ENCODE measurements around the gene CYP3A7. TPM values are rescaled to one million over a fixed set of nuclear protein-coding genes. Genes with fewer than 3 reads are reported as not detected.
"Not testable (repeated sequence)": the region's sequence is repeated elsewhere in the genome, so short reads cannot be mapped to it uniquely, and the experiment has no call there.

CYP3A7 gene
- total RNA-seq, 2 donors from 2014 or later: 1.3 TPM; not detected in 1

DNA sequence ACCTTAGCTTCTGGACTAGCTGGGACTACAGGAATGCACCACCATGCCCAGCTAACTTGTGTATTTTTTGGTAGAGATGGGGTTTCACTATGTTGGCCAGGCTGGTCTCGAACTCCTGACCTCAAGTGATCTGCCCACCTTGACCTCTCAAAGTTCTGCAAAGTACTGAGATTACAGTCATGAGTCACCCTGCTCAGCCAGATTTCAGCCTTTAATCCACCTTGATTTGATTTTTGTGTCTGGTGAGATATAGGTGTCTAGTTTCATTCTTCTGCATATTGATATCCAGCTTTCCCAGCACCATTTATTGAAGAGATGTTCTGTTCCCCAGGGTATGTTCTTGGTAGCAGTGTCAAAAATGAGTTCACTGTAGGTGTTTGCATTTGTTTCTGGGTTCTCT lies 20.1 kb upstream of the CYP3A7 start:
- H3K4me1 ChIP-seq: peaks cover 29% of the 10 kb centered on the region

DNA sequence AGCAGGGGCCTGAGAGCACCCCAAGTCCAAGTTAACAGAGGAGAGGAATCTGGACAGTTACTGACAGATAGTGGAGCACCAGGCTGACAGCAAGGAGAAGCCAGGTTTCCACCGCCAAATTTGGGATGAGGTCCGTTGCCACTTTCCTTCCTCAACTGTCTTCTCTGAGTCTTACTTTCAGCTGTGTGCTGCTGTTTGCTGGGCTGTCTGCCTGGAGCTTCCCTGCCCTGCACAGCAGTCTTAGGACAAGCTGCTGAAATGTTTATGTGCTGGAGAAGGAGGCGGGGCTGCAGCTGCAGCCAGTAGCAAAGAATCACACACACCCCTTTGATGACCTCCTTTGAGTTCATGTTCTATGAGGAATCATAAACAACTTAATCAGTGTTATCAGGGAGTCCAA lies 17.4 kb upstream of the CYP3A7 start:
- DNase-seq (peak; percentile 41 to 71 (median 52)), ATAC-seq (peak; percentile 77)
- Histone ChIP-seq H3K4me1 (peaks cover 23% of the 10 kb centered on the region), H3K27ac (peak overlapping the region; percentile 64 to 73 (median 70)), H3K9me3 (no peaks in the 10 kb centered on the region), H3K27me3 (no peaks in the 10 kb centered on the region), H3K4me3 (no peak overlapping the region), H3K36me3 (replicated peaks in 1 of 2; ENCODE audit: insufficient read depth in 1 of 2, low read depth in 2 of 2) (no peaks in the 10 kb centered on the region)
- intact Hi-C loops (cut with DNase I): no loop called here
- WGBS, 2 donors: 53 to 65% methylated on average over 3 of the region's 3 CpGs
- TF ChIP-seq POLR2A (IDR thresholded peaks at IDR 0.05) (peak; percentile 23 to 60 (median 53)), CTCF (IDR thresholded peaks at IDR 0.05) (no peak)

More for the DNA sequence above, 20.1 kb upstream of the CYP3A7 start:
- TF ChIP-seq CTCF (IDR thresholded peaks at IDR 0.05) (no peak), POLR2A (IDR thresholded peaks at IDR 0.05) (no peak)
- WGBS, 2 donors: 91 to 92% methylated on average over 1 of the region's 1 CpG
- no peaks in the 10 kb centered on the region for H3K9me3 ChIP-seq
- H3K27ac ChIP-seq: no peak overlapping the region
- H3K4me3 ChIP-seq: no peak overlapping the region
- no peak for ATAC-seq
- intact Hi-C loops (cut with DNase I): no loop called here
- H3K36me3 ChIP-seq (replicated peaks in 1 of 2; ENCODE audit: insufficient read depth in 1 of 2, low read depth in 2 of 2): no peaks in the 10 kb centered on the region
- H3K27me3 ChIP-seq: no peaks in the 10 kb centered on the region
- no peak for DNase-seq

DNA sequence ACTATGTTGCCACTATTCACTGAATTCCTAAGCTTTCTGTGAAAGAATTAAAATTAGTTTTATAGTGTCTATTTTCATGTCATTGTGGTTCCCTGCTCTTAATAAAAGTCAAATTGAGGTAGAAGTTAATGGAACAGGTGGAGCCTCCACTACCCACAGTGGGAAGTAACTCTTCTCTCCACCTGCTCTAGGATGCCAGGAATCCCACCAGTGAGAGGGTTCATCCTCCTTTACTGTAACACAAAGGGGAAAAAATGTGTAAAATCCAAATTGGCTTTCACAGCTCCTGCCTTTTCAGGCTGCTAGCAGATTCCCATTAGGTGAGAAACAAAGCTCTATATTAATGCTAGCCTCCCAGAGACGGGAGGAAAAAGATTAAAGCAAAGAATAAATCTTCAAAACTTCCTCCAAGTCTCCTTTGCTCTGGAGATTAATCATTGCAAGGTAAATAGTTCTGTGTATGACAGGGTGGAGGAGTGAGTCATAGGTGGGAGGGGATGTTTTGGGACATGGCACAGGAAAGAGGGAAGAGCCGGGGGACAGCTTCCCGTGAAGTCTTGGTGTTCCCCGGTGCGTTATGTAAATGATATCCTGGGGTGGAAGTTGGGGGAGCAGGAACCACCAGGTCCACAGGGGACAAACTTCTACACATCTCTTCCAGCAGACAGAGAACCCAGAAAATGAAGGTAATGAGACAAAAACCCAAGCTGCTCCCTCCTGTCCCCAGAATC lies 16.5 kb upstream of the CYP3A7 start:
- Histone ChIP-seq H3K27ac (peak overlapping the region; percentile 64 to 73 (median 70)), H3K4me1 (peaks cover 23% of the 10 kb centered on the region)
- intact Hi-C loops (cut with DNase I); H3K4me3 ChIP-seq; H3K36me3 ChIP-seq (replicated peaks in 1 of 2; ENCODE audit: insufficient read depth in 1 of 2, low read depth in 2 of 2); H3K9me3 ChIP-seq; H3K27me3 ChIP-seq: not testable (repeated sequence)
- DNase-seq (peak; percentile 27 to 71 (median 39)), ATAC-seq (peak; percentile 88)
- 9 to 18% methylated on average over 5 of the region's 5 CpGs for WGBS, 2 donors

- Histone ChIP-seq H3K4me3 (no peak overlapping the region), H3K4me1 (peaks cover 23% of the 10 kb centered on the region), H3K9me3 (no peaks in the 10 kb centered on the region), H3K27me3 (no peaks in the 10 kb centered on the region), H3K27ac (no peak overlapping the region), H3K36me3 (replicated peaks in 1 of 2; ENCODE audit: insufficient read depth in 1 of 2, low read depth in 2 of 2) (no peaks in the 10 kb centered on the region)
- intact Hi-C loops (cut with DNase I): no loop called here
- WGBS, 2 donors: 91 to 95% methylated on average over 6 of the region's 6 CpGs
- ATAC-seq (no peak), DNase-seq (no peak)
- no peak for TF ChIP-seq CTCF (IDR thresholded peaks at IDR 0.05)
- no peak for TF ChIP-seq POLR2A (IDR thresholded peaks at IDR 0.05)
These were observed 14.0 kb upstream of the CYP3A7 start for GRCh38 chr7:99748846-99749579.

- H3K27me3 ChIP-seq; DNase-seq; ATAC-seq; intact Hi-C loops (cut with DNase I); H3K36me3 ChIP-seq (replicated peaks in 1 of 2; ENCODE audit: insufficient read depth in 1 of 2, low read depth in 2 of 2); H3K27ac ChIP-seq; H3K4me3 ChIP-seq; H3K9me3 ChIP-seq: not testable (repeated sequence)
- H3K4me1 ChIP-seq: peaks cover 17% of the 10 kb centered on the region
- 88 to 89% methylated on average over 2 to 3 of the region's 3 CpGs for WGBS, 2 donors
These were observed 11.9 kb upstream of the CYP3A7 start for GRCh38 chr7:99746915-99747314.

- H3K27ac ChIP-seq; H3K4me1 ChIP-seq; H3K36me3 ChIP-seq (replicated peaks in 1 of 2; ENCODE audit: insufficient read depth in 1 of 2, low read depth in 2 of 2); DNase-seq; H3K9me3 ChIP-seq; H3K4me3 ChIP-seq; intact Hi-C loops (cut with DNase I); ATAC-seq; H3K27me3 ChIP-seq: not testable (repeated sequence)
- 83% methylated on average over 3 of the region's 3 CpGs for WGBS, 2 donors
These were observed 10.4 kb upstream of the CYP3A7 start for GRCh38 chr7:99745395-99745794.
